SJSA1 (cell line): Measurements from ENCODE around the gene SMAD2. TPM values are rescaled to one million over a fixed set of nuclear protein-coding genes. Genes with fewer than 3 reads are reported as not detected.

Experiments used
- DNase-seq, 2 experiments: peaks; one replicate each; pipeline ENCODE4 v3.0.0-alpha.2; 2015 to 2020; ENCODE audit warnings: low spot score in 2 of 2, low read depth in 1 of 2
- H3K27ac ChIP-seq: fragments of 250-450 bp; sonication (Bioruptor Pico); 2 replicates; pipeline ENCODE4 v1.5.1; 2020; ENCODE audit warnings: mild to moderate bottlenecking, moderate library complexity
- H3K27me3 ChIP-seq: fragments of 250-450 bp; sonication (Bioruptor Pico); replicated peaks from 2 replicates; pipeline ENCODE4 v1.5.1; 2020; ENCODE audit warnings: mild to moderate bottlenecking, moderate library complexity
- H3K36me3 ChIP-seq: fragments of 250-450 bp; sonication (Bioruptor Pico); 2 replicates; pipeline ENCODE4 v1.5.1; 2020; ENCODE audit warnings: mild to moderate bottlenecking
- H3K4me1 ChIP-seq: fragments of 250-450 bp; sonication (Bioruptor Pico); replicated peaks from 2 replicates; pipeline ENCODE4 v1.6.1; 2021; ENCODE audit warnings: mild to moderate bottlenecking
- H3K4me3 ChIP-seq: fragments of 250-450 bp; sonication (Bioruptor Pico); 2 replicates; pipeline ENCODE4 v1.5.1; 2020; ENCODE audit warnings: mild to moderate bottlenecking
- H3K9me3 ChIP-seq: fragments of 250-450 bp; sonication (Bioruptor Pico); replicated peaks from 2 replicates; pipeline ENCODE4 v1.5.1; 2020; ENCODE audit warnings: mild to moderate bottlenecking
- total RNA-seq: library from RNA; depleted of rRNA; stranded (reverse); fragments of >200 nt; shearing (Covaris generic); gene quantifications from 2 replicates; pipeline ENCODE4 v1.2.3, GENCODE V29; 2014

SMAD2 gene
- total RNA-seq, 1 experiment from 2014 or later: 127 TPM

GRCh38 chr18:47799376-47799775, 131.1 kb downstream of the SMAD2 start:
- Histone ChIP-seq H3K4me1 (no peaks in the 10 kb centered on the region), H3K27me3 (0 out of 2 replicates have a peak, but pooled peaks cover 4% of the 10 kb centered on the region), H3K27ac (no peak overlapping the region), H3K9me3 (no peaks in the 10 kb centered on the region), H3K4me3 (no peak overlapping the region), H3K36me3 (no peaks in the 10 kb centered on the region)
- DNase-seq: no peak

GRCh38 chr18:47798366-47798765, 132.1 kb downstream of the SMAD2 start:
- no peak overlapping the region for H3K4me3 ChIP-seq
- no peak for DNase-seq

GRCh38 chr18:47797126-47797525, 133.3 kb downstream of the SMAD2 start:
- no peak overlapping the region for H3K27ac ChIP-seq
- no peaks in the 10 kb centered on the region for H3K36me3 ChIP-seq
- no peak overlapping the region for H3K4me3 ChIP-seq
- no peak for DNase-seq
- H3K4me1 ChIP-seq: no peaks in the 10 kb centered on the region
- no peaks in the 10 kb centered on the region for H3K9me3 ChIP-seq
- peaks cover 8% of the 10 kb centered on the region for H3K27me3 ChIP-seq

More at GRCh38 chr18:47798366-47798765, 132.1 kb downstream of the SMAD2 start:
- no peaks in the 10 kb centered on the region for H3K4me1 ChIP-seq
- H3K36me3 ChIP-seq: no peaks in the 10 kb centered on the region
- no peaks in the 10 kb centered on the region for H3K9me3 ChIP-seq
- H3K27me3 ChIP-seq: 0 out of 2 replicates have a peak, but pooled peaks cover 4% of the 10 kb centered on the region
- H3K27ac ChIP-seq: no peak overlapping the region

- H3K36me3 ChIP-seq: no peaks in the 10 kb centered on the region
- peaks cover 13% of the 10 kb centered on the region for H3K27me3 ChIP-seq
- no peak for DNase-seq
- no peaks in the 10 kb centered on the region for H3K9me3 ChIP-seq
- no peak overlapping the region for H3K27ac ChIP-seq
- no peak overlapping the region for H3K4me3 ChIP-seq
- H3K4me1 ChIP-seq: no peaks in the 10 kb centered on the region
Observed at GRCh38 chr18:47795434-47795814, 135.0 kb downstream of the SMAD2 start.

GRCh38 chr18:47794725-47795433, 135.6 kb downstream of the SMAD2 start:
- DNase-seq: no peak
- H3K36me3 ChIP-seq: no peaks in the 10 kb centered on the region
- peaks cover 13% of the 10 kb centered on the region for H3K27me3 ChIP-seq
- no peaks in the 10 kb centered on the region for H3K4me1 ChIP-seq
- H3K4me3 ChIP-seq: no peak overlapping the region
- H3K27ac ChIP-seq: no peak overlapping the region
- no peaks in the 10 kb centered on the region for H3K9me3 ChIP-seq

GRCh38 chr18:47793609-47794008, 136.8 kb downstream of the SMAD2 start:
- DNase-seq: no peak
- H3K27me3 ChIP-seq: peaks cover 13% of the 10 kb centered on the region
- no peak overlapping the region for H3K27ac ChIP-seq
- no peak overlapping the region for H3K4me3 ChIP-seq
- no peaks in the 10 kb centered on the region for H3K4me1 ChIP-seq
- H3K36me3 ChIP-seq: no peaks in the 10 kb centered on the region
- no peaks in the 10 kb centered on the region for H3K9me3 ChIP-seq

GRCh38 chr18:47791461-47791985, 138.9 kb downstream of the SMAD2 start:
- Histone ChIP-seq H3K4me3 (no peak overlapping the region), H3K9me3 (no peaks in the 10 kb centered on the region), H3K36me3 (no peaks in the 10 kb centered on the region), H3K27me3 (peaks cover 10% of the 10 kb centered on the region), H3K27ac (no peak overlapping the region), H3K4me1 (no peaks in the 10 kb centered on the region)
- DNase-seq: no peak

- no peak overlapping the region for H3K4me3 ChIP-seq
- no peak overlapping the region for H3K27ac ChIP-seq
- no peak for DNase-seq
- H3K27me3 ChIP-seq: peaks cover 10% of the 10 kb centered on the region
- no peaks in the 10 kb centered on the region for H3K36me3 ChIP-seq
- no peaks in the 10 kb centered on the region for H3K4me1 ChIP-seq
- no peaks in the 10 kb centered on the region for H3K9me3 ChIP-seq
Observed at GRCh38 chr18:47790036-47790435, 140.4 kb downstream of the SMAD2 start.

- Histone ChIP-seq H3K27ac (no peak overlapping the region), H3K9me3 (no peaks in the 10 kb centered on the region), H3K36me3 (no peaks in the 10 kb centered on the region), H3K4me3 (no peak overlapping the region), H3K27me3 (peaks cover 10% of the 10 kb centered on the region), H3K4me1 (no peaks in the 10 kb centered on the region)
- no peak for DNase-seq
Observed at GRCh38 chr18:47788621-47789020, 141.8 kb downstream of the SMAD2 start.

GRCh38 chr18:47781561-47781960, 148.9 kb downstream of the SMAD2 start:
- Histone ChIP-seq H3K4me3 (no peak overlapping the region), H3K9me3 (no peaks in the 10 kb centered on the region), H3K27ac (no peak overlapping the region), H3K4me1 (no peaks in the 10 kb centered on the region), H3K27me3 (peaks cover 10% of the 10 kb centered on the region), H3K36me3 (no peaks in the 10 kb centered on the region)
- DNase-seq: no peak

GRCh38 chr18:47780011-47780725, 150.3 kb downstream of the SMAD2 start:
- Histone ChIP-seq H3K36me3 (no peaks in the 10 kb centered on the region), H3K4me1 (no peaks in the 10 kb centered on the region), H3K27me3 (peaks cover 10% of the 10 kb centered on the region), H3K4me3 (no peak overlapping the region), H3K27ac (no peak overlapping the region), H3K9me3 (no peaks in the 10 kb centered on the region)
- DNase-seq: no peak

GRCh38 chr18:47779381-47779780, 151.1 kb downstream of the SMAD2 start:
- no peaks in the 10 kb centered on the region for H3K36me3 ChIP-seq
- no peak overlapping the region for H3K27ac ChIP-seq
- no peak for DNase-seq
- no peak overlapping the region for H3K4me3 ChIP-seq
- peaks cover 10% of the 10 kb centered on the region for H3K27me3 ChIP-seq
- H3K4me1 ChIP-seq: no peaks in the 10 kb centered on the region
- no peaks in the 10 kb centered on the region for H3K9me3 ChIP-seq

GRCh38 chr18:47777626-47778025, 152.8 kb downstream of the SMAD2 start:
- no peaks in the 10 kb centered on the region for H3K36me3 ChIP-seq
- no peaks in the 10 kb centered on the region for H3K9me3 ChIP-seq
- no peaks in the 10 kb centered on the region for H3K4me1 ChIP-seq
- DNase-seq: no peak
- H3K27ac ChIP-seq: no peak overlapping the region
- peaks cover 10% of the 10 kb centered on the region for H3K27me3 ChIP-seq
- no peak overlapping the region for H3K4me3 ChIP-seq

GRCh38 chr18:47775961-47776360, 154.5 kb downstream of the SMAD2 start:
- no peak overlapping the region for H3K27ac ChIP-seq
- DNase-seq: no peak
- H3K4me1 ChIP-seq: no peaks in the 10 kb centered on the region
- H3K27me3 ChIP-seq: peaks cover 10% of the 10 kb centered on the region
- no peaks in the 10 kb centered on the region for H3K9me3 ChIP-seq
- H3K4me3 ChIP-seq: no peak overlapping the region
- no peaks in the 10 kb centered on the region for H3K36me3 ChIP-seq
